Measurements from ENCODE around the gene GJB5.
A peak's percentile ranks its signal among the peaks of the same experiment; 100 is the strongest.

GJB5 gene

DNA sequence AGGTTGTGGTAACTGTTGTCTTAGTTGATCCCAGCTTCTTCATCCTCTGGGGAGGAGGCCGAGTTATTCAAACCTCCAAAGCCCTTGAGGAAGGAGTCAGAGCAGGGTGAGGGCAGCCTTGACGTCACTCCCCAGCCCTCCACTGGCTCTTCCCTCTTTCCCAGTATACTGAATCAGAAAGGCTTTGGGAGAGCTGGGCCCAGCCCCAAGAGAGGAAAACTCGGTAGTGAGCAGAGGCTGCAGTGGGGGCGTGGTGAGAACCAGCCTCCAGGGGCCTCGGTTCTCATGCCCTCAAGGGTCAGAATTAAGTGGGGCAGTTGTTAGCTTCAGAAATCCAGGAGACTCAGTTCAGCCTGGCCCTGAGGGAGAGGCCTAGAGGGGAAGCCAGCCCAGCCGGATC is 36.1 kb downstream of the GJB5 start:
- peaks cover 5% of the 10 kb centered on the region for H3K27me3 Mint-ChIP-seq (ENCODE audit: low read depth)
- no peak overlapping the region for H3K4me3 Mint-ChIP-seq
- no peak overlapping the region for H3K27ac Mint-ChIP-seq
- H3K9me3 Mint-ChIP-seq = no peaks in the 10 kb centered on the region
- no peaks in the 10 kb centered on the region for H3K36me3 Mint-ChIP-seq (ENCODE audit: low read depth)
- peaks cover 15% of the 10 kb centered on the region for H3K4me1 Mint-ChIP-seq (ENCODE audit: low read depth)

DNA sequence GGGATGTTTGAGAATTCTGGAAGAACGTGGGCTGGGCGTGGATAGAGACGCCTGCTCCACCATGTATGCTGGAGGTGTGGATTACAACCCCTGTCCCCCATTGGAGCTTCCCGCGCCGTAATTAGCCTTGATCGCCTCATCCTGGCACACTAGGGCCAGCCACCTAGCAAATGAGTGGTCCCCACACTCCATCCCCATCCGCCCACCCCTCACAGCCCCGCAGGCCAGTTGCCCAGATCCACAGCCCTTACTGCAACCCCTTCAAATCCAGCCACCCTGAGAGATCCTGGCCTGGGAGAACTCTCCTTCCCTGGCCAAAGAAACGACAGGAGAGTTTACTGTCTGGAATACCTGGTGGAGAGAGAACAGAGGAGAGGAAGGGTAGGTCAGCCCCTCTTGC is 37.6 kb downstream of the GJB5 start:
- H3K9me3 Mint-ChIP-seq = no peaks in the 10 kb centered on the region
- peaks cover 14% of the 10 kb centered on the region for H3K4me1 Mint-ChIP-seq (ENCODE audit: low read depth)
- no peaks in the 10 kb centered on the region for H3K27me3 Mint-ChIP-seq (ENCODE audit: low read depth)
- H3K4me3 Mint-ChIP-seq = peak overlapping the region; percentile 59
- H3K27ac Mint-ChIP-seq = no peak overlapping the region
- no peaks in the 10 kb centered on the region for H3K36me3 Mint-ChIP-seq (ENCODE audit: low read depth)

- peaks cover 14% of the 10 kb centered on the region for H3K4me1 Mint-ChIP-seq (ENCODE audit: low read depth)
Measured at GRCh38 chr1:34792868-34793727, 38.3 kb downstream of the GJB5 start, which contains the start of gene GJA4. Gene GJA4 (plus strand): TSS chr1:34792999. CDS start chr1:34794214, 1,215 bp downstream.

DNA sequence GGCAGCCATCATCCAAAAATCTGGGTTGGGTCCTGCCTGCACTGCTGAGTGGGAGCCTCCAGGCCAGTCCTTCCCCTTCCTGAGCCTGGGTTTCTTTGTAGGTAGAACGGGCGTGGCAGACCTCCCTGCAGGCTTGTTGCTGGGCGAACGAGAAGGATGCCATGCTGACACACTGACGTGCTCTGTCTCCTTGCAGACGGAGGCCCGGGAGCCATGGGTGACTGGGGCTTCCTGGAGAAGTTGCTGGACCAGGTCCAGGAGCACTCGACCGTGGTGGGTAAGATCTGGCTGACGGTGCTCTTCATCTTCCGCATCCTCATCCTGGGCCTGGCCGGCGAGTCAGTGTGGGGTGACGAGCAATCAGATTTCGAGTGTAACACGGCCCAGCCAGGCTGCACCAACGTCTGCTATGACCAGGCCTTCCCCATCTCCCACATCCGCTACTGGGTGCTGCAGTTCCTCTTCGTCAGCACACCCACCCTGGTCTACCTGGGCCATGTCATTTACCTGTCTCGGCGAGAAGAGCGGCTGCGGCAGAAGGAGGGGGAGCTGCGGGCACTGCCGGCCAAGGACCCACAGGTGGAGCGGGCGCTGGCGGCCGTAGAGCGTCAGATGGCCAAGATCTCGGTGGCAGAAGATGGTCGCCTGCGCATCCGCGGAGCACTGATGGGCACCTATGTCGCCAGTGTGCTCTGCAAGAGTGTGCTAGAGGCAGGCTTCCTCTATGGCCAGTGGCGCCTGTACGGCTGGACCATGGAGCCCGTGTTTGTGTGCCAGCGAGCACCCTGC is 39.3 kb downstream of the GJB5 start:
- peaks cover 14% of the 10 kb centered on the region for H3K4me1 Mint-ChIP-seq (ENCODE audit: low read depth)
- H3K36me3 Mint-ChIP-seq (ENCODE audit: low read depth) = no peaks in the 10 kb centered on the region
- H3K4me3 Mint-ChIP-seq = no peak overlapping the region
- H3K27ac Mint-ChIP-seq = no peak overlapping the region
- no peaks in the 10 kb centered on the region for H3K9me3 Mint-ChIP-seq
- H3K27me3 Mint-ChIP-seq (ENCODE audit: low read depth) = no peaks in the 10 kb centered on the region

More at GRCh38 chr1:34792868-34793727, 38.3 kb downstream of the GJB5 start, which contains the start of gene GJA4:
- no peaks in the 10 kb centered on the region for H3K27me3 Mint-ChIP-seq (ENCODE audit: low read depth)
- no peak within 1 kb of the TSS for H3K27ac Mint-ChIP-seq
- no peaks in the 10 kb centered on the region for H3K9me3 Mint-ChIP-seq
- peak within 1 kb of the TSS; percentile 59 for H3K4me3 Mint-ChIP-seq
- no peaks in the 10 kb centered on the region for H3K36me3 Mint-ChIP-seq (ENCODE audit: low read depth)

- Mint-ChIP-seq H3K27me3 (ENCODE audit: low read depth) (no peaks in the 10 kb centered on the region), H3K4me3 (no peak overlapping the region), H3K4me1 (ENCODE audit: low read depth) (peaks cover 12% of the 10 kb centered on the region), H3K36me3 (ENCODE audit: low read depth) (no peaks in the 10 kb centered on the region), H3K9me3 (no peaks in the 10 kb centered on the region), H3K27ac (no peak overlapping the region)
Measured at GRCh38 chr1:34794790-34795180, 39.9 kb downstream of the GJB5 start.

DNA sequence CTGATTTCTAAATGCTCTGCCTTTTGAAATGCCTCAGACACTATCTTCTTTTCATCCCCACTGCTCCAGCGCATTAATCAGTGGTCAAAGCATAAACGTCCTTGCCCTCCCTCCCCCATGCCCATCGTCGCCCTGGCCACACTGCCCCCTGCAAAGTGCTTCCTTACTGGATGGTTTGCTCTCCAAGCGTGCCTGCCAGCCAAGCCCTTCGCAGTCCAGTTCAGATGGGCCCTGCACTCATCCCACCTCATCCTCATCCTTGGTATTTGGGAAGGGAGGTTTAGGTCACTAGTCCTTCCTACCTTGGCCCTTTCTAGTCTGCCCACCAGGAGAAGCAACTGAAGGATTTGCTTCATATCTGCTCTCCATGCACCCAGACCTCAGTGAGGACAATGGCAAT is 41.1 kb downstream of the GJB5 start:
- H3K27ac Mint-ChIP-seq = no peak overlapping the region
- H3K9me3 Mint-ChIP-seq = no peaks in the 10 kb centered on the region
- no peak overlapping the region for H3K4me3 Mint-ChIP-seq
- no peaks in the 10 kb centered on the region for H3K36me3 Mint-ChIP-seq (ENCODE audit: low read depth)
- H3K4me1 Mint-ChIP-seq (ENCODE audit: low read depth) = peaks cover 7% of the 10 kb centered on the region
- H3K27me3 Mint-ChIP-seq (ENCODE audit: low read depth) = no peaks in the 10 kb centered on the region

DNA sequence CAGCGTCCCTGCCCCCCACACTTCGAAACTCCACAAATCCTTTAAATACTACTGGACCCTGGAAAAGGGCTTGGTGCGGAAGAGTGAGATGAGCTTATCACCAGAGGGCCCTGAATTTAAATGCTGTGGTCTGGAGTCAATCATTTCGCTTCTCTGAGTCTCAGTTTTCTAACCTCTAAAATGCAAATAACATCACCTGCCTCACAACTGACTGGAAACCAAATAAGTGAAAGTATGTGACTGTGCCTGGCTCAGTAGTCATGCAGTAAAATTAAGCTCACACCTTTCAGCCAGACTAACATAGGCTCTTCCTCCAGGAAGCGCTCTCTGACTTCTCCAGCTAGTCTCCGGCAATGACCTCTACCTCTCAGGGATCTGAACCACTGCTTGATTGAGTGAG is 42.1 kb downstream of the GJB5 start:
- Mint-ChIP-seq H3K4me1 (ENCODE audit: low read depth) (peaks cover 7% of the 10 kb centered on the region), H3K4me3 (no peak overlapping the region), H3K27ac (no peak overlapping the region), H3K36me3 (ENCODE audit: low read depth) (no peaks in the 10 kb centered on the region), H3K27me3 (ENCODE audit: low read depth) (no peaks in the 10 kb centered on the region), H3K9me3 (no peaks in the 10 kb centered on the region)

GRCh38 chr1:34800214-34800613 is 45.4 kb downstream of the GJB5 start:
- no peaks in the 10 kb centered on the region for H3K36me3 Mint-ChIP-seq (ENCODE audit: low read depth)
- H3K27ac Mint-ChIP-seq = no peak overlapping the region
- H3K4me1 Mint-ChIP-seq (ENCODE audit: low read depth) = peaks cover 5% of the 10 kb centered on the region
- H3K4me3 Mint-ChIP-seq = no peak overlapping the region
- H3K27me3 Mint-ChIP-seq (ENCODE audit: low read depth) = no peaks in the 10 kb centered on the region
- H3K9me3 Mint-ChIP-seq = peaks cover 3% of the 10 kb centered on the region

DNA sequence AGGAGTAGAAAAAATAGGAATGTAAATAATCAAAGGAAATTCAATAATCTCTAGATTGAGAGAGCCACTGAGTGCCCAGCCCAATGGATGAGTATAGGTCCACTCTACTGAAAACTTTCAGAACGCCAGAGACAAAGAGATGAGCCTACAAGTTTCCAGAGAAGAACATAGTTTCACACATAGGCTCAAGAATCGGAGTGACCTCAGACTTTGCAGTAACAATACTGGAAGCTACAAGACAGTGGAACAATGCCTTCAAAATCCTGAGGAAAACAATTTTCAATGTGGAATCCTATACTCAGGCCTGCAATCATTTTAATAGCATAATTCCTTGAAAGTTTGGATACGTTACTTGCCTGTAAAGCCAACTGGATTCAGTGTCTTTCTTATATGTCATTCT is 48.9 kb downstream of the GJB5 start:
- Mint-ChIP-seq H3K4me3 (no peak overlapping the region), H3K36me3 (ENCODE audit: low read depth) (no peaks in the 10 kb centered on the region), H3K4me1 (ENCODE audit: low read depth) (peaks cover 3% of the 10 kb centered on the region), H3K27me3 (ENCODE audit: low read depth) (no peaks in the 10 kb centered on the region), H3K9me3 (peaks cover 3% of the 10 kb centered on the region), H3K27ac (no peak overlapping the region)

- Mint-ChIP-seq H3K36me3 (ENCODE audit: low read depth) (peaks cover 5% of the 10 kb centered on the region), H3K27me3 (ENCODE audit: low read depth) (no peaks in the 10 kb centered on the region), H3K9me3 (peaks cover 13% of the 10 kb centered on the region), H3K27ac (no peak overlapping the region), H3K4me1 (ENCODE audit: low read depth) (no peaks in the 10 kb centered on the region), H3K4me3 (no peak overlapping the region)
Measured at GRCh38 chr1:34806396-34806795, 51.5 kb downstream of the GJB5 start.

Measured in T-helper 1 cell treated with Interleukin-12 subunit alpha and Interleukin-12 subunit beta and Interleukin-4 antibody, amounts not matched to agents 30 μg/mL and 1 μg/mL, for 36 hours (primary cell).